GM21723 (cell line): ENCODE data around the gene PHF19.

ENCODE experiments used
- ATAC-seq: cut with Tn5 transposase; IDR thresholded peaks from one replicate; pipeline ENCODE4 v1.9.1; 2021; ENCODE audit warnings: mild to moderate bottlenecking, moderate library complexity; ENCODE audit not compliant: unreplicated experiment

The PHF19 gene

GRCh38 chr9:120892748-120893610 lies 16.0 kb upstream of the PHF19 start:
- ATAC-seq: peak; percentile 60

DNA sequence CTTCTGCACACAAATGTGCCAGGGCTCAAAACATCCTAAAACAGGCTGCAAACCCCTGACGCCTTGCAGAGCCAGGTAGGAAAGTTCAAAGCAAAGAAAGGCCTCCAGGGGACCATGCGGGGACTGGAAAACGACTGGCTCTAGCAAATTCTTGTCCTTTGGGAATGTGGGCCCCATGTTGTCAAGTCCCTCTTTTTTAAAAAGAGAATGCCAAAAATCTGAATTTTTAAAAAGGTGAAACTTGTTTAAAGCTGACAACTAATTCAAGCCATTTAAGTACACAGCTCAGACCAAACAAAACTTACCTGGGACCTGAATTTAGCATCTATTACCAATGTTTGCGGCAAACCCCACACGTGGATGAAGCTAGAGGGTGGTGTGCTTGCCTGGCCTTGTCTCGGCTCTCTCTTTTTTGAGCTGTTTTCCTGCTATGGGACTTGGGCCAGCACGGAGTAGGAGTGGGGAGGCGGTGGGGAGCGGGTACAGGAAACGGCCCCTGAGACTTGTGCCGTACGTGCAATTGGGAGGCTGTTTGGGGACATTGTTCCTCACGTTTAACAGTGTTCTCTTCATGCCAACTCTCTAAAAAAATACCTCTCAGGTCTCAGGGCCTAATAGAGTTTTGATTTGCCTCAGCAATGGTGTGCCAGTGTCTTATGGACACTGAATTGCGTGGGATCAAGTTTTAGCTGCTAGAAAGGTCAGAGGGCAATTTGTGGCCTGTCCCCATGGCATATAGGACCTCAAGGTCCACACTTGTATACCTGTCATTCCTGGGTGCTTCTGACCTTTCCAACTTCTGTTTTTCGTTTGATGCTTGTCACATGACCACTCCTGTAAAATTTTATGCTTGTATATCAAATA lies 15.1 kb upstream of the PHF19 start:
- ATAC-seq: peak; percentile 31

DNA sequence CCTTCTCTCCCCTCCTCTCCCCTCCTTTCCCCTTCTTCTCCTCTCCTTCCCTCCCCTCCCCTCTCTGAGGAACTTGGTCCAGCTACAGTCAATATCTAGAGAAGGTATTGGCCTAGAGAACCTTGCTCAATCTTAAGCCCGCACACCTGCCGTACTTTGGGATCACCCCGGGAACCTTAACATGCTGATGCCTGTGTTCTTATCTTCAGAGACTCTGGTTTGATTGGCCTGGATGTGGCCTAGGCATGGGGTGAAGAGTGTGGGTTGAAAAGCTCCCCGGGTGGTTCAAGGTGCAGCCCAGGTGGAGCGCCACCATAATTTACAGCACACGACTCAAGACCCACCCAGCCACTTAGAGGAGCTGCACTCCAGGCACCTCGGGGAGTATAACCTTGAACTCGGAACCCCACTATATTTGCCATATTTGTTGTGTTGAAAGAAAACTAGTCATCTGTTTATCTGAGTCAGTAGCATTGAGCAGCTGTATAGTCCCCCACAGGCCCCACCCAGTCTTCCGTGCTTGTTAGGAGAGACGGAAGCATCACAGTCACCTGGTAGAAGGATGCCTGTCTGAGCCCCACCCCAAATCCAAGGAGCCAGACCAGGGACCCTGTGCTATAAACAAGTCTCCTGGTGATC lies 14.4 kb upstream of the PHF19 start:
- no peak for ATAC-seq

GRCh38 chr9:120890320-120891244 lies 13.6 kb upstream of the PHF19 start:
- no peak for ATAC-seq

DNA sequence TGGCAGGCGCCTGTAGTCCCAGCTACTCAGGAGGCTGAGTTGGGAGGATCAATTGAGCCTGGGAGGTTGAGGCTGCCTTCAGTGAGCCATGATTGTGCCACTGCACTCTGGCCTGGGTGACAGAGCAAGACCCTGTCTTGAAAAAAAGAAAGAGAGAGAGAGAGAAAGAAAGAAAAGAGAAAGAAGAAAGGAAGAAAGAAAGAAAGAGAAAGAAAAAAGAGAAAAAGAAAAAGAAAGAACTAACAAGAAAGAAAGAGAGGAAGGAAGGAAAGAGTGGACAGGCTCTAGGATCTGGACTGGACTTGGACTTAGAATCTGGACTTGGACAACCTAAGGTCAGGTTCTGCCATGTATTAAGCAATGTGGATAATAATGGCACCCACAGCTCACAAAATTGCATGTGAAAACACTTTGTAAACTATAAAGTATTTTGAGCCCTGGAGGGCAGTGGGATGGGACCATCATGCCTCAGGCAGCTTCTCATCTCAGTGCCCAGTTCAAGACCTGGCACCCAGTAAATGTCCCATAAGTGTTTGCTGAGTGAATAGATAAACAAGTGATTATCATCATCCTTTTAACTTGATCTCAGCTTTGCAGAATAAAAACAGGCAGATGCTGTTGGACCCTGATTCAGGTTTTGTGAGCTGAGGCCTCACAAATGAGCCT lies 12.8 kb upstream of the PHF19 start:
- no peak for ATAC-seq

DNA sequence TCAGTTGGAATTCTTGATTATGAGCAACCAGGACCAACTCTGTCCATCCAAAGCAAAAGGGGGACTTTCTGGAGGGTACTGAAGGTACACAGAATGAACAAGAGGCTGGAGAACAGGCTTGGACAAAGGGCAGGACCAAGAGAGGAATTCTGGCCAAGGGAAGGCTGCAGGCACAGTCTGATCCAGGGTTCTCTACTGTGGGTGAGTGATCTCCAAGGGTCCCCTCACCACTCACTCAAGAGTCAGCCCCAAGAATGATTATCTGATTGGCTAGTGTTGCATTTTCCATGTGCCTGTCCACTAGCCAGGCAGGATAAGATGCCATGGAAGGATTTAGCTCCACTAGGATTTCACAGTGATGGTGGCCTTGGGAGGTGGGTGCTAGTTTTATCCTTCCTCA lies 11.6 kb upstream of the PHF19 start:
- ATAC-seq: no peak

DNA sequence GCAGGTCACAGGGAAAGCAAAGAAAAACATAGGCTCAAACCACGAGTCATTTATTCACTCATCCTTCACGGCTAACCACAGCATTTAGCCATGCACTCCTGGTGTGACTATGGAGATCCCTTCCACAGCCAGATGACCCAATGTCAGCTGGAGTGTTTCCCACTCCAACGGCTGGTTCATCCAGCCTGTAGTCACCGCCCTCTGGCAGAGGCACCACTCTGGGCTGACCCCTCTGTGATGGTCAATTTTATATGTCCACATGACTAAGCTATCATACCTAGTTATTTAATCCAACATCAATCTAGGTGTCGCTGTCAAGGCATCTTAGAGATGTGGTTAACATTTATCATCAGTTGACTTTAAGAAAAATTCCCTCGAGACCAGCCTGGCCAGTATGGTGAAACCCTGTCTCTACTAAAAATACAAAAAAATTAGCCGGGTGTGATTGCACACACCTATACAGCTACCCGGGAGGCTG lies 9.5 kb upstream of the PHF19 start:
- no peak for ATAC-seq

- no peak for ATAC-seq
Observed at GRCh38 chr9:120885958-120886357, 9.0 kb upstream of the PHF19 start.

GRCh38 chr9:120885457-120885856 lies 8.5 kb upstream of the PHF19 start:
- ATAC-seq: no peak

DNA sequence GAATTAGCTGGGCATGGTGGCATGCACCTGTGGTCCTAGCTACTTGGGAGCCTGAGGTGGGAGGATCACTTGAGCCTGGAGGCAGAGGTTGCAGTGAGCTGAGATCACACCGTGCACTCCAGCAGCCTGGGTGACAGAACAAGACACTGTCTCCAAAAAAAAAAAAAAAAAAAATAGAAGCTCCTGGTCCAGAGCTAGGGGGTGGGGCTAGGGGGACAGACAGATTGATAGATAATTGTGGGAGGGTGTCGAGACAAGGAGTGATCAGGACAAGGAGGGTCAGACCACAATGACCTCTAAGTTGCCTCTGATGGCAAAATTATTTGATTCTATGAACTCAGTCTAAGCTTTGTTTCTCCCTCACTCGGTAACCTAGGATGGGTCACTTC lies 6.6 kb upstream of the PHF19 start:
- ATAC-seq: no peak

DNA sequence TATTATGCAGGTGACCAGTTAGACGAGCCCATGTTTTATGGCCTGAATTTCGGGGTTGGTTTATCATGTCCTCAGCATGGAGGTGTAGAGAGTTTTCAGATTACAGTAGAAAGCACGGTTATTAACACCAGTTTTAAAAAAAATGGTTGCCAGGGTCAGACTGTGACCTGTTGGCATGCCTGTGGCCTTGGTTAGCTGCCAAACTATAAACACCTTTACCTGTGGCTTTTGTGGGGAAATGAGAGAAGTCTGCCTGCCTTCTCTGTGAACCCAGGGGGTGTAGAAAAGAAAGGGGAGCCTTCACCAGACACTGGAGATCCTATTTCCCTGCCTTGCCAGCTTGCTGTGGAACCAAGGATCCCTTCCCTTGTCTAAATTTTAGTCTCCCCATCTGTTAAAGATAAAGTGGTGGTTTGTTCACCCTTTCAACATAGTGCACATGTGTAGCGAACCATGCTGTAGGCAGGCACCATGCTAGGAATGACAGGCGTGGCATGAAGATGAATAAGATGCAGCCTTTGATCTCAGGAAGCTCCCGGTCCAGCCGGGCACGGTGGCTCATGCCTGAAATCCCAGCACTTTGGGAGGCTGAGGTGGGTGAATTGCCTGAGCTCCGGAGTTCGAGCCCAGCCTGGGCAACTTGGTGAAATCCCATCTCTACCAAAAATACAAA lies 6.1 kb upstream of the PHF19 start:
- ATAC-seq: no peak

GRCh38 chr9:120879446-120879845 lies 2.5 kb upstream of the PHF19 start:
- ATAC-seq: no peak

- no peak for ATAC-seq
Observed at GRCh38 chr9:120878188-120879130, 1.5 kb upstream of the PHF19 start.

- ATAC-seq: peak; percentile 36
Observed at GRCh38 chr9:120877276-120878034, 467 bp upstream of the PHF19 start.

DNA sequence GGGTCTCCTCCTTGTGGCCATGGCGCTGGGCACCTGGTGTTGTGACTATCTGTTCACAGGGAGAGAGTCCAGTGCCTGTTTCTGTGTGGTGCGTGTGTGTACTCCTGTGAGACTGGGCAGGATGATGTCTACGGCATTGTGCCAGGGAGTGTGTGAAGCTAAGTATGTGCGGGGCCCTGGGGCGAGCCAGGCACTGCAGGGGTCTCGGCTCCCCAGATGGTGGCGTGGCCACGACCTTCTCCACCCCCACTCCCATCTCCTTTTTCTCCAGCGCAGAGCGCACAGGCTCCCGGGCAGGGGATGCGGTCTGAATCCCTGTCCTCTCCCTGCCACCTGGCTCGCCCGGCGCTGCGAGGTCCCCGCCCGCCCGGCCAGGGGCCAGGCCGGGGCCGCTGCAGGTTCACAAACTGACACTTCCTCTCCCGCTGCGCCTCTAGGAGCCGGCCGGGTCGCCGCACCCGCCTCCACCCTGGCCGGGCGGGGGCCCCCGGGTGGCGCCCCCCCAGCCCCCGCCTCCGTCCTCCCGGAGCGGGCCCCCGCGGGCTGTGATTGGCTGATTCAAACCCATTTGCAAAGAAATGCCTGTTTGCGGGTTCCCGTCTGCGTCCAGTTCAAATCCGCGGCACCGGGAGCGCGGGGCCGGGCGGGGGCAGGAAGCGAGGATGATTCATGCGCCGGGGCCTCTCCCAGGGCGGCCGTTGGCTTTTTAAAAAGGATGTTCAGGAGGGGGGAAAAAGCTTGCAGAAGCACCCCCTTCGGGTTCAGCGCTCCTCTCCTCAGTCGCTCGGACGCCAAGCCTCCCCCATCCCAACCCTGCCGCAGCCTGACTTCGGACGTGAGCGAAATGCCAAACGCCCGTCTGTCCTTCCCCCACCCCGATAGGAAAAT lies 790 bp downstream of the PHF19 start:
- ATAC-seq: peak; percentile 59

DNA sequence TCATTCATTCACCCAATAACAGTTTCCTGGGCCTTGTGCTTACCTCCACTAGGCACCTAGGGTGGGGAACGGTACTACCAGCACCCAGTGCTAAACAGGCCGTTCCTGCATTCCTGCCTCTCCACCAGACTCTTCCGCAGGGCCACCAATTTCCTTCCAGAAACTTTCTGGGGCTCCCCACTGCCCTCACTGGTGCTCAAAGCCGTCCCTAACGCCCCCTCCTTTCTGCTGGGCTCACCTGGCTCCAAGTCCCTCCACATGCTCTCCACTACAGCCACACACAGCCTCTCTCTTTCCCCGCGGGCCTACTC lies 1.4 kb downstream of the PHF19 start:
- ATAC-seq: no peak

DNA sequence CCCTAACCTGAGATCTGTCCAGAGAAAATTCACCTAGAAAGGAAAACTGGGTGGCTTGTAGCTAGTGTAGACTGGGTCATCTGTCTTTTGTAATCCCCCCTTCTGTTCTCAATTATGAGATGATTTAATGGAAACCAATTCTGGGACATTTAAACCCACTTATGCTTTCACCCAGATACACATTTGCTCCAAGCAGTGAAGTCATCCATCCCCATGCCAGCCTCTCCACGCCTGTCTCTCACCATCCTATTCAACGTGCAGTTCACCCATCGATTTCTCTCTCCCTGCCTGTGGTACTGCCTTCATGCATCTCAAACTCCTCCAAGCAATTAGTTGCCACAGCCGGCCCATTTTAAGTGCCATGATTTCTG lies 1.8 kb downstream of the PHF19 start:
- ATAC-seq: no peak
